ENCODE data around the gene SLC6A13. TPM values are rescaled to one million over a fixed set of nuclear protein-coding genes. Genes with fewer than 3 reads are reported as not detected.

SLC6A13 gene
- total and polyA plus RNA-seq, 7 donors: 0.10 to 0.55 TPM; not detected in 5

GRCh38 chr12:204261-204678 lies 58.4 kb downstream of the SLC6A13 start:
- Histone ChIP-seq H3K9me3 (no peaks in the 10 kb centered on the region), H3K4me1 (peaks cover 0 to 15% (median 12%) of the 10 kb centered on the region in 4 donors), H3K4me3 (peak overlapping the region in 1 of 4 donors; percentile 54), H3K36me3 (no peaks in the 10 kb centered on the region), H3K27ac (no peak overlapping the region), H3K27me3 (peaks cover 2 to 72% (median 23%) of the 10 kb centered on the region in 3 donors)
- WGBS, 2 donors: 86 to 89% methylated on average over 11 of the region's 11 CpGs
- intact Hi-C loops (cut with DNase I): no loop called here
- DNase-seq: no peak
- no peak for TF ChIP-seq POLR2A (IDR thresholded peaks at IDR 0.05)
- no peak for TF ChIP-seq CTCF (IDR thresholded peaks at IDR 0.05)
- no peak for TF ChIP-seq EP300 (IDR thresholded peaks at IDR 0.05)
- TF ChIP-seq POLR2AphosphoS5 (IDR thresholded peaks at IDR 0.05): no peak

- whole genome bisulfite sequencing, 2 donors: 13 to 18% methylated on average over 84 of the region's 84 CpGs
- Histone ChIP-seq H3K4me1 (peaks cover 0 to 15% (median 12%) of the 10 kb centered on the region in 4 donors), H3K36me3 (no peaks in the 10 kb centered on the region), H3K27me3 (peaks cover 2 to 75% (median 23%) of the 10 kb centered on the region in 3 donors), H3K9me3 (no peaks in the 10 kb centered on the region), H3K4me3 (peak overlapping the region in 3 of 4 donors; percentile 43 to 54 (median 54)), H3K27ac (no peak overlapping the region)
- no peak for TF ChIP-seq POLR2A (IDR thresholded peaks at IDR 0.05)
- TF ChIP-seq POLR2AphosphoS5 (IDR thresholded peaks at IDR 0.05): no peak
- no peak for TF ChIP-seq CTCF (IDR thresholded peaks at IDR 0.05)
- TF ChIP-seq EP300 (IDR thresholded peaks at IDR 0.05): no peak
- intact Hi-C loops (cut with DNase I): no loop called here
- DNase-seq: no peak
Measured at GRCh38 chr12:203462-204260, 59.0 kb downstream of the SLC6A13 start.

GRCh38 chr12:203074-203461 lies 59.6 kb downstream of the SLC6A13 start:
- H3K27ac ChIP-seq: no peak overlapping the region

GRCh38 chr12:202081-202731 lies 60.4 kb downstream of the SLC6A13 start:
- TF ChIP-seq CTCF (IDR thresholded peaks at IDR 0.05): no peak
- no peak for TF ChIP-seq EP300 (IDR thresholded peaks at IDR 0.05)
- no peak for TF ChIP-seq POLR2AphosphoS5 (IDR thresholded peaks at IDR 0.05)
- no peak for TF ChIP-seq POLR2A (IDR thresholded peaks at IDR 0.05)
- Histone ChIP-seq H3K27me3 (peaks cover 2 to 74% (median 18%) of the 10 kb centered on the region in 3 donors), H3K9me3 (no peaks in the 10 kb centered on the region), H3K4me3 (no peak overlapping the region), H3K36me3 (no peaks in the 10 kb centered on the region), H3K27ac (no peak overlapping the region), H3K4me1 (peaks cover 0 to 15% (median 12%) of the 10 kb centered on the region in 4 donors)
- intact Hi-C loops (cut with DNase I): no loop called here
- 59% methylated on average over 15 of the region's 15 CpGs for WGBS, 2 donors
- DNase-seq: no peak

More at GRCh38 chr12:203074-203461, 59.6 kb downstream of the SLC6A13 start:
- intact Hi-C loops (cut with DNase I): no loop called here
- Histone ChIP-seq H3K9me3 (no peaks in the 10 kb centered on the region), H3K27me3 (peaks cover 2 to 80% (median 21%) of the 10 kb centered on the region in 3 donors), H3K4me3 (peak overlapping the region in 3 of 4 donors; percentile 43 to 54 (median 54)), H3K36me3 (no peaks in the 10 kb centered on the region), H3K4me1 (peaks cover 0 to 15% (median 12%) of the 10 kb centered on the region in 4 donors)
- no peak for DNase-seq
- TF ChIP-seq EP300 (IDR thresholded peaks at IDR 0.05) (no peak), POLR2A (IDR thresholded peaks at IDR 0.05) (no peak), CTCF (IDR thresholded peaks at IDR 0.05) (no peak), POLR2AphosphoS5 (IDR thresholded peaks at IDR 0.05) (no peak)
- WGBS, 2 donors: 60 to 66% methylated on average over 16 of the region's 16 CpGs
